Esophagus mucosa (tissue), 1 donor: ENCODE results near the gene LRCH4. TPM values are rescaled to one million over a fixed set of nuclear protein-coding genes. Genes with fewer than 3 reads are reported as not detected.

Experiments
- ATAC-seq: fragments of 200-7000 bp; cut with Tn5 transposase; one replicate; pipeline ENCODE4 v1.9.1; 2020
- total RNA-seq: library from RNA; stranded (reverse); gene quantifications from one replicate; pipeline ENCODE4 v1.2.4, GENCODE V29; 2023
- donor health status: DM: yes; HTN: yes; CAD: no.

The LRCH4 gene, protein sequence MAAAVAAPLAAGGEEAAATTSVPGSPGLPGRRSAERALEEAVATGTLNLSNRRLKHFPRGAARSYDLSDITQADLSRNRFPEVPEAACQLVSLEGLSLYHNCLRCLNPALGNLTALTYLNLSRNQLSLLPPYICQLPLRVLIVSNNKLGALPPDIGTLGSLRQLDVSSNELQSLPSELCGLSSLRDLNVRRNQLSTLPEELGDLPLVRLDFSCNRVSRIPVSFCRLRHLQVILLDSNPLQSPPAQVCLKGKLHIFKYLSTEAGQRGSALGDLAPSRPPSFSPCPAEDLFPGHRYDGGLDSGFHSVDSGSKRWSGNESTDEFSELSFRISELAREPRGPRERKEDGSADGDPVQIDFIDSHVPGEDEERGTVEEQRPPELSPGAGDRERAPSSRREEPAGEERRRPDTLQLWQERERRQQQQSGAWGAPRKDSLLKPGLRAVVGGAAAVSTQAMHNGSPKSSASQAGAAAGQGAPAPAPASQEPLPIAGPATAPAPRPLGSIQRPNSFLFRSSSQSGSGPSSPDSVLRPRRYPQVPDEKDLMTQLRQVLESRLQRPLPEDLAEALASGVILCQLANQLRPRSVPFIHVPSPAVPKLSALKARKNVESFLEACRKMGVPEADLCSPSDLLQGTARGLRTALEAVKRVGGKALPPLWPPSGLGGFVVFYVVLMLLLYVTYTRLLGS
- total RNA-seq: 19.3 TPM

GRCh38 chr7:100585511-100586265 is at the start of gene LRCH4:
Gene LRCH4 (minus strand): TSS chr7:100586129. CDS start chr7:100586100, 29 bp downstream.
- peak; percentile 60 for ATAC-seq

DNA sequence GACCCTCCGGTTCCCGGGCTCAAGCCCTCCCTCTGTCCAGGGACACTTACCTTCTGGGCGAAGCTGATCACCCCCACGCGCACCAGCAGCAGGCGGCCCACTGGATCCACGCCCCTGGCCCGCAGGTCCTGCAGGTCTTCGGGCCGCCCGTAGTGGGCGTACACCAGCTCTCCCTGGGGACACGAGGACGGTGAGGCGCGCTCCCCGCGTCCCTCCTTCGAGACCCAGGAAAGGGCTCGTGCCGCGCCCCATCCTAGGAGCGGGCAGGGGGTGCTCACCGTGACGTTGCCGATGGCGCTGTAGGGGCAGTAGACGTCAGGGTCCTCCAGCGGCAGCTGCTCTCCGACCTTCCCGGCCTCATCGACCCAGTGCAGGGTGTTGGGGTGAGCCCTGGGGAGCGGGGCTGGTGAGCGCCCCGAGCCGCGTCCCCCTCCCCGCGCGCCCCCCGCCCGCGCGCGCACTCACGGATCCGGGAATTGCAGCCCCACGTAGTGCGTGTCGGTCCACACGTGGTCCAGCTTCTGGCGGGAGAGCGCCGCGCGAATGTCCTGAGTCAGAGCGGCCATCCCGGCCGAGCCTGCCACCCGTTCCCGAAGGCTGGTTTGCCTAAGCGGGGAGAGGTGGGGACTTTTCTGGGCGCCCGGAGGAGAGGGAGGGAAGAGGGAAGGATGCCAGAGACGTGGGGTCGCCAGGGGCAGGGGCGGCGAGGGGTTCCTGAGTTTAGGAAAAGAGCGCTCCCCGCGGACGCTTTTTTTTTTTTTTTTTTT is 47.2 kb upstream of the LRCH4 start:
- peak; percentile 62 for ATAC-seq

DNA sequence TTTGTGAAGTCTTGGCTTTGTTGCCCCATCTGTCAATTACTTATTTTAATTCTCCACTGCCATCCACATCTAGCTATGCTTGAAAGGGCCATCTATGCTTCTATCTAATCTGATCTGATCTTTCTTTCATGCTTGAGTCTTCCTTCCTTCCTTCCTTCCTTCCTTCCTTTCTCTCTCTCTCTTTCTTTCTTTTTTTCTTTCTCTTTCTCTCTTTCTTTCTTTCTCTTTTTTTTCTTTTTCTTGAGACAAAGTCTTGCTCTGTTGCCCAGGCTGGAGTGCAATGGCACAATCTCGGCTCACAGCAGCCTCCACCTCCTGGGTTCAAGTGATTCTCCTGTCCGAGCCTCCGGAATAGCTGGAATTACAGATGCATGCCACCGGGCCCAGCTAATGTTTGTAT is 44.1 kb upstream of the LRCH4 start:
- no peak for ATAC-seq

DNA sequence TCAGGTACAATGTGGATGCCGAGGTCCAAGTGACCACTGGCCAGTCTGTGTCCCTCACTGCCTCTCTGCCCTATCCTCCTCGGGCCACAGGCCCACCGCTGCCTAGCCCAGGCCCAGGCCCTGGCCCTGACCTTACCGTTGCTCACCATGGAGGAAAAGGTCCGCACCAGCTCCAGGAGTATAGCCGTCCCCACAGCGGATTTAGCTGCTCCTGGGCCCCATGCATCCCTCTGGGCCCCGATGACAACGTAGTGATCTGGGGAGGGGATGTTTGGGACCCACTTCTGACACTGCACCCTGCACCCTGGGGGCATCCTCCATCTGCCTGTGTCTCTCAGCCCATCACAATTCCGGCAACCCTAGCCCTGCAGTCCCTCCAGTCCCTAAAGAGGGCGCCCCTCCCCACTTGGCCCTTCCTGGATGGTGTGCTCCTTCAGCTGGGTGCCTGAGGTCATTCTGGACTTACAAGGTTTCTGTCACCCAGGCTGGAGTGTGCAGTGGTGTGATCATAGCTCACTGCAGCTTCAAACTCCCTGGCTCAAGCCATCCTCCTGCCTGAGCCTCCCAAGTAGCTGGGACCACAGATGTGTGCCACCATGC is 43.3 kb upstream of the LRCH4 start:
- ATAC-seq: no peak

DNA sequence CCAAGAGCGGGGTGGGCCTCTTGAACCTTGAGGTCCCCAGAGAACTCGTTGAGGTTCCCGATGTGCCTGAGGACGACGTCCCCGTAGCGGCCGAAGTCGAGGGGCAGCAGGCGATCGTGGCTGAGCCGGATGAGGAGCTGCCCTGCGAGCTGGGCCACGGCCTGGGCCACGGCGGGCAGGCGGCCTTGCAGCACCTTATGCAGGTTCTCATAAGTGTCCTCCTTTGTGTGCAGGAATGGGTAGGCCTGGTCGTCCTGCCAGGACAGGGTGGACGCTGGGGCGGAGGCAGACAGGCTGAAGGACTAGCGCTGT is 41.3 kb upstream of the LRCH4 start:
- ATAC-seq: no peak

GRCh38 chr7:100626530-100627237 is 40.8 kb upstream of the LRCH4 start:
- ATAC-seq: peak; percentile 96

- no peak for ATAC-seq
These were observed 40.1 kb upstream of the LRCH4 start for GRCh38 chr7:100626055-100626454.

- ATAC-seq: no peak
These were observed 38.3 kb upstream of the LRCH4 start for GRCh38 chr7:100623951-100624824.

DNA sequence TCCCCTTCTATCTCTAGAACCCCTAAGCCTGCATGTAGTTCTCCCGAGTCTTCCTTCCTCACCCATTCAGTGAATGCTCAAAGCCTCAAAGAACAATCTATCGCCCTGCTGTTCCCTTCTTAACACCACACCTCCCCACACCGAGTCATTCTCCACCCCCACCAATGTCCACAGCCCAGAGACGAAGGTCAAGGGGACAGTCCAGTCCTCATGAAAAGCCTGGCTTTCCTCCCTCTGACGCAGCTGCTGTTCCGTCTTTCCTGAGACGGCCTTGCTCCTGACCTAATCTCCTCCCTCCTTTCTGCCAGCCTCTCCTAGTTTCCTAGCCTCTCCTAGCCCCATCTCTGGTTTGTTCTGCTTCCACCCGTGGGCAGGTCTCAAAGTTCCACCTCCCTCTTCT is 35.6 kb upstream of the LRCH4 start:
- no peak for ATAC-seq

DNA sequence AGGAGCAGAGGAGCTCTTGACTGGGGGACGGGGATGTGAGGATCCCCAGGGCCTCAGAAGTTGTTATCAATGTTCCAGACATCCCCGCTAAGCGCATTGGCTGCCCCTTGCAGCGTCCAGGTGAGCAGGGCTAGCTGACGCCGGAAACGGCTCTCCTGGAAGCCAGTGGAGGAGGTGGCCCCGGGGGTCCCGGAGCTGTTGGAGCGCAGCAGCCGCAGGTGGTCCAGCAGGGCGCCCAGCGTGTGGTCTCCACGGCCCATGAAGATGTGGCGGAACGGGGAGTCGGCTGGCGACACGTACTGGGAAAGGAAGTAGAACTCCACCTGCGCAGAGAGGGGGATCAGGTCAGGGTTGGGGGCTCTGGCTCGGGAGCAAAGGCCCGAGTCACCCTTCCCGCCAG is 34.9 kb upstream of the LRCH4 start:
- no peak for ATAC-seq

DNA sequence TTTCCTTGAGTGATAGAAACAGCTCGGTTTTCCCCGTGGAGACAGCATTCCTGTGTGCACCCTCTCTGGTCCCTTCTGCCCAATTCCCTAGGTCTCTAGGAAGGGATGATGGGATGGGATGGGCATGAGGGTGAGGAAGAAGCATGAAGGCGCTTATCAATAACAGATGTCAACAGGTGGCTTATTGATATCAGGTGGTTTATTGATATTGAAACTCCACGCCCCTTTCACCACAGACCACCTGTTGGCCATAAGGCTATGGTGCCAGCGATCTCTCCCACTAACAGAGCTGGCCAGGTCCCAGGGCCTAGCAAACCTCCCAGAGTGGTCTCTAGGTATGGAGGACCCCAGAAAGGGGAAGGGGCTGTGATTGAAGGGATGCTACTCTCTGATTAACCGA is 34.3 kb upstream of the LRCH4 start:
- no peak for ATAC-seq

DNA sequence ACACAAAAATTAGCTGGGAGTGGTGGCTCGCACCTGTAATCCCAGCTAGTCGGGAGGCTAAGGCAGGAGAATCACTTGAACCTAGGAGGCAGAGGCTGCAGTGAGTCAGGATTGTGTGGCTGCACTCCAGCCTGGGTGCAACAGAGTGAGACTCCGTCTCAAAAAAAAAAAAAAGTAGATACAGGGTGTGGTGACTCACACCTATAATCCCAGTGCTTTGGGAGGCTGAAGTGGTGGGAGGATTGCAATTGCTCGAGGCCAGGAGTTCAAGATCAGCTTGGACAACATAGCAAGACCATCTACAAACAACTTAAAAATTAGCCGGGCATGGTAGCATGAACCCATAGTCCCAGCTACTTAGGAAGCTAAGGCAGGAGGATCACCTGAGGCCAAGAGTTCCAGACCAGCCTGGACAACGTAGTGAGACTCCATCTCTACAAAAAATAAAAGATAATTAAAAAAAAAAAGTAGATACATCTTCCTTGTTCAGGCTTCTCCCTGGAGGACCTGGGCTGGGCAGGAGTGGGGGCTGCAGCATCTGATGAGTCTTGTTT is 28.5 kb upstream of the LRCH4 start:
- no peak for ATAC-seq

DNA sequence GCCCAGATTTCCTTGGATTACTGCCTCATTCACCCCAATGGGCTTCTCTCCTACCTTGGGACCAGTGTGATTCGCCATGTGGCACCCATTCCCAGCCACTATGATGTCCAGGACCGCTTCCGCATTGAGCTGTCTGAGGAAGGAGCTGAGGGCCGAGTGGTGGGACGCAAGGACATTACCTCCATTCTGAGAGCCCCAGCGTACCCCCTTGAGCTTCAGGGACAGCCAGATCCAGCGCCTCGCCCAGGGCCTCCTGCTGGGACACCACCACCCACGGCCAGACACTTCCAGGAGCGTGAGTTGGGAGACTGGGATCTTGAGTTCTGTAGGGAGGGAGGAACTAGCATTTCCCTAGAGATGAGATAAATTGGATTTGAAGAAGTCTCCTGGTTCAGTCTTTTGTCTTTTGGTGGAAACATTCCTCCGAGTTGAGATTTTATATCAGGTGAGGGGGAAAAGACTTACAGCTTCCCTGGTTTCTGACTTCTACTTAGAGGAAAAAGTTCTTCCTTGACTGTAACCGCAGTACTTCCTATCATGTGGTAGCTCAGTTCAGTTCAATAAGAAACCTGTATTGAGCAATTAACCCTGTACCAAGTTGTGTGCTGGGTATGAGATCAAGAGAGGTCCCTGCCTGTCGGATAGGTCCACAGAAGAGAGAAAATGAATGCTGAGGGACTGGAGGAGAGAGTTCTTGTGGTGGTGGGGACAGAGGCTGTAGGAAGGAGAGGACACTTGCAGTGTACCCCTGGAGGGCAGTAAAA is 27.7 kb upstream of the LRCH4 start:
- ATAC-seq: no peak

GRCh38 chr7:100612730-100613390 is 26.9 kb upstream of the LRCH4 start:
- ATAC-seq: peak; percentile 24

GRCh38 chr7:100611983-100612729 is 26.2 kb upstream of the LRCH4 start, which contains the start of gene MOSPD3:
Gene MOSPD3 (plus strand): TSS chr7:100612540. CDS start chr7:100612792, 252 bp downstream.
- ATAC-seq: peak; percentile 97

- no peak for ATAC-seq
These were observed 24.0 kb upstream of the LRCH4 start for GRCh38 chr7:100609958-100610357.

GRCh38 chr7:100607111-100607510 is 21.2 kb upstream of the LRCH4 start:
- ATAC-seq: no peak

GRCh38 chr7:100606313-100606712 is 20.4 kb upstream of the LRCH4 start:
- ATAC-seq: no peak
